22Rv1 (cell line): Measurements from ENCODE around the gene NT5DC1.
"Not testable (repeated sequence)": the region's sequence is repeated elsewhere in the genome, so short reads cannot be mapped to it uniquely, and the experiment has no call there.

Experiments
- CTCF ChIP-seq: fragments of 450-650 bp; IDR thresholded peaks from 2 replicates; pipeline ENCODE4 v1.5.1; 2017; ENCODE audit warnings: mild to moderate bottlenecking
- ZFX ChIP-seq: fragments of 450-650 bp; IDR thresholded peaks from 2 replicates; pipeline ENCODE4 v1.6.1; 2017; ENCODE audit warnings: antibody characterized with exemption, borderline replicate concordance

- TF ChIP-seq CTCF, ZFX: not testable (repeated sequence)
These were observed 184.3 kb downstream of the NT5DC1 start for GRCh38 chr6:116284984-116285383.
